HCT116 (cell line): ENCODE results near the gene LDB2. TPM values are rescaled to one million over a fixed set of nuclear protein-coding genes. Genes with fewer than 3 reads are reported as not detected.

Experiments
- ATAC-seq: fragments of 200-7000 bp; cut with Tn5 transposase; 2 replicates; pipeline ENCODE4 v1.9.1; 2020; ENCODE audit warnings: mild to moderate bottlenecking, moderate library complexity
- BruUV-seq: library from RNA; stranded (reverse); fragments of 400-500 nt; replicated peaks from 2 replicates; lab custom pipeline; 2021; lab: Mats Ljungman, UMichigan
- CTCF ChIA-PET: fragments of 300-600 bp; sonication (Branson Sonifier 250); formaldehyde crosslinking; loops from one replicate; lab custom pipeline; 2021; ENCODE audit warnings: antibody characterized with exemption; lab: Charles Lee
- POLR2A ChIA-PET: fragments of 300-600, 350-600 bp; sonication (Branson Sonifier 250); formaldehyde crosslinking; loops from one replicate; lab custom pipeline; 2021; ENCODE audit warnings: antibody characterized with exemption; lab: Charles Lee
- RAD21 ChIA-PET, 2 experiments: fragments of 300-600 bp; sonication (Branson Sonifier 250); formaldehyde crosslinking; loops; one replicate each; lab custom pipeline; 2023; ENCODE audit warnings: low total read pairs in 2 of 2; ENCODE audit not compliant: uncharacterized antibody in 2 of 2, unreplicated experiment in 2 of 2, low non-redundant PET in 1 of 2; lab: Charles Lee
- DNase-seq: peaks from one replicate; pipeline ENCODE4 v3.0.0-alpha.2; 2010; ENCODE audit warnings: low read depth, low spot score
- H2AFZ ChIP-seq: fragments of 200-600 bp; shearing (Covaris generic), sonication (generic); 2 replicates; pipeline ENCODE4 v1.6.1; 2017; ENCODE audit warnings: low read depth, mixed run types, mixed read lengths, antibody characterized with exemption, low read length; ENCODE audit not compliant: poor library complexity, severe bottlenecking
- H3K27ac ChIP-seq: 2 replicates; pipeline ENCODE4 v1.5.1; 2012; ENCODE audit warnings: low read depth, low read length
- H3K27me3 ChIP-seq: fragments of 200-600 bp; sonication (generic); 2 replicates; pipeline ENCODE4 v1.6.1; 2016; ENCODE audit warnings: mixed run types, low read length, mixed read lengths; ENCODE audit not compliant: insufficient read depth
- H3K36me3 ChIP-seq, 2 experiments: fragments of 200-500 bp in 1 of 2; fragments of 200-600 bp in 1 of 2; sonication (Bioruptor generic) in 1 of 2; sonication (generic) in 1 of 2; 2 replicates each; pipeline versions ENCODE4 v1.5.1 to v1.6.1; 2014 to 2016; ENCODE audit warnings: low read length in 2 of 2, inconsistent platforms in 1 of 2, mixed read lengths in 1 of 2, mixed run types in 1 of 2; ENCODE audit not compliant: insufficient read depth in 2 of 2, control insufficient read depth in 1 of 2
- H3K4me1 ChIP-seq, 2 experiments: fragments of 200-600 bp in 1 of 2; sonication (generic) in 1 of 2; 2 replicates each; pipeline versions ENCODE4 v1.5.1 to v1.6.1; 2012 to 2017; ENCODE audit warnings: low read length in 2 of 2, inconsistent platforms in 1 of 2, mild to moderate bottlenecking in 1 of 2, mixed read lengths in 1 of 2, mixed run types in 1 of 2, moderate library complexity in 1 of 2; ENCODE audit not compliant: insufficient read depth in 2 of 2, control insufficient read depth in 1 of 2
- H3K4me2 ChIP-seq: fragments of 200-600 bp; sonication (generic); 2 replicates; pipeline ENCODE4 v1.6.1; 2017; ENCODE audit warnings: mixed run types, low read length, mixed read lengths
- H3K4me3 ChIP-seq, 2 experiments: fragments of 200-600 bp in 1 of 2; sonication (generic) in 1 of 2; replicated peaks in 1 of 2; 2 replicates each; pipeline ENCODE4 v1.5.1; 2011 to 2016; ENCODE audit warnings: low read length in 2 of 2, control low read depth in 1 of 2, low read depth in 1 of 2, mild to moderate bottlenecking in 1 of 2, mixed read lengths in 1 of 2, mixed run types in 1 of 2
- H3K79me2 ChIP-seq: fragments of 200-600 bp; sonication (generic); 2 replicates; pipeline ENCODE4 v1.6.1; 2017; ENCODE audit warnings: mild to moderate bottlenecking, mixed run types, low read length, moderate library complexity, mixed read lengths; ENCODE audit not compliant: insufficient read depth
- H3K9ac ChIP-seq: fragments of 200-600 bp; sonication (generic); 2 replicates; pipeline ENCODE4 v1.6.1; 2016; ENCODE audit warnings: low read length, mixed read lengths
- H3K9me2 ChIP-seq: fragments of 200-600 bp; sonication (generic), shearing (Covaris generic); 2 replicates; pipeline ENCODE4 v1.6.1; 2017; ENCODE audit warnings: mixed run types, mild to moderate bottlenecking, moderate library complexity; ENCODE audit not compliant: insufficient read depth
- H3K9me3 ChIP-seq, 2 experiments: fragments of 200-500 bp in 1 of 2; fragments of 200-600 bp in 1 of 2; sonication (Bioruptor generic) in 1 of 2; sonication (generic) in 1 of 2; 2 replicates each; pipeline ENCODE4 v1.6.1; 2014 to 2017; ENCODE audit warnings: low read length in 2 of 2, mixed read lengths in 2 of 2, inconsistent platforms in 1 of 2, low read depth in 1 of 2, mild to moderate bottlenecking in 1 of 2, mixed run types in 1 of 2, moderate library complexity in 1 of 2; ENCODE audit not compliant: control insufficient read depth in 1 of 2, insufficient read depth in 1 of 2
- H4K20me1 ChIP-seq: fragments of 200-600 bp; sonication (generic), shearing (Covaris generic); 2 replicates; pipeline ENCODE4 v1.6.1; 2017; ENCODE audit warnings: mixed run types, mild to moderate bottlenecking, moderate library complexity; ENCODE audit not compliant: insufficient read depth
- CTCF ChIP-seq, 3 experiments: fragments of 200-600 bp in 1 of 3; sonication (generic) in 1 of 3; IDR thresholded peaks in 2 of 3; conservative IDR thresholded peaks in 1 of 3; 2 replicates each; pipeline ENCODE4 v1.5.1; 2012 to 2017; ENCODE audit warnings: low read depth in 2 of 3, low read length in 2 of 3, antibody characterized with exemption in 1 of 3, borderline replicate concordance in 1 of 3, control low read depth in 1 of 3, mild to moderate bottlenecking in 1 of 3, mixed read lengths in 1 of 3, mixed run types in 1 of 3, moderate library complexity in 1 of 3; ENCODE audit not compliant: insufficient read depth in 1 of 3
- EZH2 ChIP-seq: fragments of 200-600 bp; sonication (generic); IDR thresholded peaks from 2 replicates; pipeline ENCODE4 v1.6.1; 2017; ENCODE audit warnings: antibody characterized with exemption, mixed run types
- EZH2phosphoT487 ChIP-seq: fragments of 200-600 bp; IDR thresholded peaks from 2 replicates; pipeline ENCODE4 v1.6.1; 2018; ENCODE audit warnings: antibody characterized with exemption, borderline replicate concordance
- FOSL1 ChIP-seq: IDR thresholded peaks from 2 replicates; pipeline ENCODE4 v1.6.1; 2012; ENCODE audit warnings: low read depth
- SP1 ChIP-seq: IDR thresholded peaks from 2 replicates; pipeline ENCODE4 v1.6.1; 2012; ENCODE audit warnings: low read depth
- SRF ChIP-seq: IDR thresholded peaks from 2 replicates; pipeline ENCODE4 v1.6.1; 2012; ENCODE audit warnings: low read depth
- TCF7L2 ChIP-seq: IDR thresholded peaks from 2 replicates; pipeline ENCODE4 v1.7.0; 2011; ENCODE audit warnings: borderline replicate concordance, inconsistent platforms; ENCODE audit not compliant: insufficient read depth, insufficient read length; ENCODE audit errors: extremely low read depth
- YY1 ChIP-seq: IDR thresholded peaks from 2 replicates; pipeline ENCODE4 v1.6.1; 2011; ENCODE audit warnings: low read length, low read depth, moderate library complexity, mild to moderate bottlenecking; ENCODE audit not compliant: insufficient replicate concordance; ENCODE audit errors: extremely low read depth
- ZBTB33 ChIP-seq: IDR thresholded peaks from 2 replicates; pipeline ENCODE4 v1.6.1; 2011; ENCODE audit warnings: mild to moderate bottlenecking, low read length, moderate library complexity; ENCODE audit not compliant: insufficient replicate concordance; ENCODE audit errors: extremely low read depth
- ZFX ChIP-seq: fragments of 450-650 bp; IDR thresholded peaks from 2 replicates; pipeline ENCODE4 v1.6.1; 2017
- ZNF274 ChIP-seq: fragments of 200-500 bp; sonication (Bioruptor generic); IDR thresholded peaks from 2 replicates; pipeline ENCODE4 v1.6.1; 2014; ENCODE audit warnings: mild to moderate bottlenecking, low read depth, low read length, inconsistent platforms
- intact Hi-C: fragments of 100-400 bp; cut with micrococcal nuclease; formaldehyde crosslinking; loops from 2 replicates; pipeline ENCODE4 v1.10.0; 2022
- total RNA-seq: library from RNA; stranded (reverse); gene quantifications from one replicate; pipeline ENCODE4 v1.2.1, GENCODE V29; 2021; ENCODE audit not compliant: unreplicated experiment

Gene LDB2
- total RNA-seq, 1 experiment from 2014 or later, result 0.12 TPM

DNA sequence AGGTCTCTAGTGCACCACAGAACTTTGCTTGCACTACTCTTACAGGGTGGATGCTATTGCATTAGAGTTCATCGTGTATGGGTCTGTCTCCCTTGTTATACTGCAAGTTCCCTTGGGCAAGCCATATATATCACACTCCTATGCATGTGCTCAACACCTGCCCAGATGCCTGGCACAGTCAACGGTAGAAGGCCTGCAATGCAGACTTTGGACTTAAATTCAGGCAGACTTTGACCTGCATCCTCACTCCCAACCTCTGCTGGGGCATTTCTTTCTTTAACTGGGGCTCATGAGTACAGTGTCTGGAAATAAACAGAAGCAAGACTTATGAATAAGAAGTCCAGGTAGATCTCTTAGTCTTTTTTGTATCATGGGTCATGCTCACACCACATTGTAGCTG is 148.2 kb downstream of the LDB2 start:
- no peak for DNase-seq
- ChIA-PET CTCF (no interaction called here), POLR2A (no interaction called here), RAD21 (no interaction called here)
- no peak overlapping the region for H3K27ac ChIP-seq
- no peaks in the 10 kb centered on the region for H4K20me1 ChIP-seq
- no peak overlapping the region for H3K4me3 ChIP-seq
- intact Hi-C loops, result no loop called here
- no peaks in the 10 kb centered on the region for H3K79me2 ChIP-seq
- no peak overlapping the region for H2AFZ ChIP-seq
- H3K27me3 ChIP-seq, result peaks cover 9% of the 10 kb centered on the region; the same call in 1 of the 2 replicates
- H3K36me3 ChIP-seq, result no peaks in the 10 kb centered on the region
- H3K9me2 ChIP-seq, result no peaks in the 10 kb centered on the region
- TF ChIP-seq TCF7L2 (no peak), ZBTB33 (no peak), EZH2 (no peak), EZH2phosphoT487 (no peak), CTCF (IDR thresholded peaks at IDR 0.05 in 2 of 3, conservative IDR thresholded peaks at IDR 0.05 in 1 of 3; ENCODE audit: borderline replicate concordance in 1 of 3, insufficient read depth in 1 of 3, low read depth in 2 of 3, low read length in 2 of 3) (no peak), FOSL1 (no peak), ZFX (no peak), YY1 (no peak), SRF (no peak), SP1 (no peak), ZNF274 (no peak)
- no peaks in the 10 kb centered on the region for H3K9me3 ChIP-seq
- H3K9ac ChIP-seq, result no peak overlapping the region
- no TSS peak for BruUV-seq
- no peak for ATAC-seq
- no peaks in the 10 kb centered on the region for H3K4me1 ChIP-seq
- no peak overlapping the region for H3K4me2 ChIP-seq
